Lung (tissue), 12 donors: ENCODE measurements around the gene RAD54L2. TPM values are rescaled to one million over a fixed set of nuclear protein-coding genes. Genes with fewer than 3 reads are reported as not detected.

Source experiments
- ATAC-seq: fragments of 200-7000 bp; cut with Tn5 transposase; one replicate; pipeline ENCODE4 v1.9.1; 2020; ENCODE audit warnings: moderate number of reproducible peaks; ENCODE audit not compliant: insufficient read depth, low FRiP score
- DNase-seq, 3 donors: peaks; one replicate each; pipeline ENCODE4 v3.0.0-alpha.2; 2013 to 2017
- H3K27ac ChIP-seq, 2 donors: one replicate each; pipeline ENCODE4 v1.5.1; 2013; ENCODE audit warnings: mild to moderate bottlenecking in 2 of 2, moderate library complexity in 2 of 2, control low read depth in 1 of 2, inconsistent platforms in 1 of 2, low read depth in 1 of 2, low read length in 1 of 2
- H3K27me3 ChIP-seq, 3 donors: one replicate each; pipeline ENCODE4 v1.5.1; 2013; ENCODE audit warnings: low read length in 2 of 3; ENCODE audit not compliant: control insufficient read depth in 3 of 3, insufficient read depth in 3 of 3
- H3K36me3 ChIP-seq, 4 donors: one replicate each; pipeline ENCODE4 v1.5.1; 2013; ENCODE audit warnings: low read length in 4 of 4, mild to moderate bottlenecking in 1 of 4, moderate library complexity in 1 of 4; ENCODE audit not compliant: control insufficient read depth in 4 of 4, insufficient read depth in 4 of 4
- H3K4me1 ChIP-seq, 5 donors: one replicate each; pipeline ENCODE4 v1.5.1; 2013; ENCODE audit warnings: low read length in 5 of 5, mild to moderate bottlenecking in 2 of 5, moderate library complexity in 1 of 5; ENCODE audit not compliant: control insufficient read depth in 5 of 5, insufficient read depth in 5 of 5
- H3K4me3 ChIP-seq: one replicate; pipeline ENCODE4 v1.5.1; 2013; ENCODE audit warnings: mild to moderate bottlenecking, control low read depth, moderate library complexity
- H3K9ac ChIP-seq, 2 donors: one replicate each; pipeline ENCODE4 v1.5.1; 2013; ENCODE audit warnings: low read length in 2 of 2, control low read depth in 1 of 2; ENCODE audit not compliant: insufficient read depth in 1 of 2
- H3K9me3 ChIP-seq, 4 donors: one replicate each; pipeline ENCODE4 v1.5.1; 2013; ENCODE audit warnings: low read length in 3 of 4, mild to moderate bottlenecking in 1 of 4, moderate library complexity in 1 of 4; ENCODE audit not compliant: control insufficient read depth in 4 of 4, insufficient read depth in 3 of 4
- WGBS, 2 donors: extraction: QIAGEN DNeasy Blood & Tissue Kit; methylation state at CpG; one replicate each; pipeline ENCODE4 v1.1.7; 2013; 5-methylcytosine and 5-hydroxymethylcytosine counted together
- polyA plus RNA-seq, 2 donors: library from polyadenylated mRNA; stranded (reverse); fragments of 200-250 nt; gene quantifications; one replicate each; pipeline ENCODE4 v1.2.1, GENCODE V29; 2013
- total RNA-seq, 2 donors: library from RNA; depleted of rRNA in 1 of 2; stranded (reverse); fragments of >200 nt in 1 of 2; gene quantifications; one replicate each; pipeline ENCODE4 v1.2.1, GENCODE V29; 2014 to 2021
- TF ChIP-seq, protein P1 (sequence below): IDR thresholded peaks from 2 replicates; pipeline ENCODE4 v1.5.1; 2012; ENCODE audit warnings: mild to moderate bottlenecking; ENCODE audit errors: control extremely low read depth, extremely low read depth
- donor health status: control.
- donor health status: control.
- donor health status: Bipolar disorder and iron deficiency.
- donor health status: healthy.
- donor health status: DM: yes; HTN: yes; CAD: no.

Gene RAD54L2
- total and polyA plus RNA-seq, 4 donors: 3.6 to 30.6 (median 15.2) TPM

GRCh38 chr3:51503007-51503406 lies 35.5 kb upstream of the RAD54L2 start:
- H3K27me3 ChIP-seq: no peaks in the 10 kb centered on the region
- 86 to 92% methylated on average over 2 of the region's 2 CpGs for WGBS, 2 donors
- TF ChIP-seq, protein P1, sequence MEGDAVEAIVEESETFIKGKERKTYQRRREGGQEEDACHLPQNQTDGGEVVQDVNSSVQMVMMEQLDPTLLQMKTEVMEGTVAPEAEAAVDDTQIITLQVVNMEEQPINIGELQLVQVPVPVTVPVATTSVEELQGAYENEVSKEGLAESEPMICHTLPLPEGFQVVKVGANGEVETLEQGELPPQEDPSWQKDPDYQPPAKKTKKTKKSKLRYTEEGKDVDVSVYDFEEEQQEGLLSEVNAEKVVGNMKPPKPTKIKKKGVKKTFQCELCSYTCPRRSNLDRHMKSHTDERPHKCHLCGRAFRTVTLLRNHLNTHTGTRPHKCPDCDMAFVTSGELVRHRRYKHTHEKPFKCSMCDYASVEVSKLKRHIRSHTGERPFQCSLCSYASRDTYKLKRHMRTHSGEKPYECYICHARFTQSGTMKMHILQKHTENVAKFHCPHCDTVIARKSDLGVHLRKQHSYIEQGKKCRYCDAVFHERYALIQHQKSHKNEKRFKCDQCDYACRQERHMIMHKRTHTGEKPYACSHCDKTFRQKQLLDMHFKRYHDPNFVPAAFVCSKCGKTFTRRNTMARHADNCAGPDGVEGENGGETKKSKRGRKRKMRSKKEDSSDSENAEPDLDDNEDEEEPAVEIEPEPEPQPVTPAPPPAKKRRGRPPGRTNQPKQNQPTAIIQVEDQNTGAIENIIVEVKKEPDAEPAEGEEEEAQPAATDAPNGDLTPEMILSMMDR: no peak
- H3K9ac ChIP-seq: no peak overlapping the region
- H3K4me1 ChIP-seq: peaks cover 0 to 13% (median 3%) of the 10 kb centered on the region in 5 donors
- H3K36me3 ChIP-seq: no peaks in the 10 kb centered on the region
- no peak overlapping the region for H3K4me3 ChIP-seq
- DNase-seq: no peak
- H3K9me3 ChIP-seq: peaks cover 0 to 2% (median 0%) of the 10 kb centered on the region in 4 donors
- no peak for ATAC-seq
- H3K27ac ChIP-seq: no peak overlapping the region

- WGBS, 2 donors: 89 to 95% methylated on average over 9 of the region's 9 CpGs
- no peaks in the 10 kb centered on the region for H3K36me3 ChIP-seq
- no peak overlapping the region for H3K27ac ChIP-seq
- no peaks in the 10 kb centered on the region for H3K27me3 ChIP-seq
- no peak overlapping the region for H3K9ac ChIP-seq
- no peak overlapping the region for H3K4me3 ChIP-seq
- TF ChIP-seq, protein P1: no peak
- no peak for ATAC-seq
- no peaks in the 10 kb centered on the region for H3K4me1 ChIP-seq
- DNase-seq: no peak
- peaks cover 0 to 2% (median 0%) of the 10 kb centered on the region in 4 donors for H3K9me3 ChIP-seq
These were observed 30.3 kb upstream of the RAD54L2 start for GRCh38 chr3:51508255-51508654.

- DNase-seq (no peak), ATAC-seq (no peak)
- no peaks in the 10 kb centered on the region for H3K27me3 ChIP-seq
- 70% methylated on average over 1 of the region's 1 CpG; no CpG with 5 or more reads in 1 of the 2 donors for WGBS, 2 donors
- no peaks in the 10 kb centered on the region for H3K9me3 ChIP-seq
- no peak overlapping the region for H3K9ac ChIP-seq
- no peak overlapping the region for H3K27ac ChIP-seq
- no peaks in the 10 kb centered on the region for H3K36me3 ChIP-seq
- H3K4me3 ChIP-seq: no peak overlapping the region
- TF ChIP-seq, protein P1: no peak
- no peaks in the 10 kb centered on the region for H3K4me1 ChIP-seq
These were observed 27.5 kb upstream of the RAD54L2 start for GRCh38 chr3:51510996-51511395.

GRCh38 chr3:51514210-51514609 lies 24.3 kb upstream of the RAD54L2 start:
- no peaks in the 10 kb centered on the region for H3K4me1 ChIP-seq
- DNase-seq (no peak), ATAC-seq (no peak)
- no peaks in the 10 kb centered on the region for H3K27me3 ChIP-seq
- TF ChIP-seq, protein P1: no peak
- H3K4me3 ChIP-seq: no peak overlapping the region
- 82% methylated on average over 5 of the region's 5 CpGs for WGBS, 2 donors
- no peaks in the 10 kb centered on the region for H3K9me3 ChIP-seq
- no peak overlapping the region for H3K27ac ChIP-seq
- H3K9ac ChIP-seq: no peak overlapping the region
- H3K36me3 ChIP-seq: no peaks in the 10 kb centered on the region
